ENCODE measurements around the gene EFCAB8.
"Not testable (repeated sequence)": the region's sequence is repeated elsewhere in the genome, so short reads cannot be mapped to it uniquely, and the experiment has no call there.

Gene EFCAB8

GRCh38 chr20:32972181-32973076 is 113.7 kb downstream of the EFCAB8 start:
- Histone ChIP-seq H3K4me1 (ENCODE audit: insufficient read depth, low read length) (peaks cover 88% of the 10 kb centered on the region), H3K36me3 (ENCODE audit: insufficient read depth, low read length) (no peaks in the 10 kb centered on the region), H4K20me1 (ENCODE audit: insufficient read depth, low read length) (no peaks in the 10 kb centered on the region), H2AFZ (ENCODE audit: low read depth, low read length) (peak overlapping the region; percentile 64), H3K27ac (ENCODE audit: low read length) (peak overlapping the region; percentile 83), H3K9ac (ENCODE audit: low read depth, low read length) (peak overlapping the region; percentile 49), H3K4me3 (ENCODE audit: low read depth in 1 of 2, low read length in 2 of 2) (peak overlapping the region in 1 of 2 experiments; percentile 17; a peak in 2 of 4 replicates), H3K79me2 (ENCODE audit: insufficient read depth, low read length) (no peaks in the 10 kb centered on the region), H3K27me3 (ENCODE audit: insufficient read depth, low read length, poor library complexity) (no peaks in the 10 kb centered on the region), H3K9me3 (ENCODE audit: insufficient read depth, low read length, severe bottlenecking) (peaks cover 12% of the 10 kb centered on the region), H3K4me2 (ENCODE audit: insufficient read depth, low read length) (peak overlapping the region; percentile 49)
- peak; percentile 96 for DNase-seq
- peak; percentile 83 for ATAC-seq (ENCODE audit: insufficient read depth, low read depth)
- no peak for TF ChIP-seq EZH2 (IDR thresholded peaks at IDR 0.05; ENCODE audit: borderline replicate concordance, low read depth, low read length, severe bottlenecking)
- TF ChIP-seq, protein P1, sequence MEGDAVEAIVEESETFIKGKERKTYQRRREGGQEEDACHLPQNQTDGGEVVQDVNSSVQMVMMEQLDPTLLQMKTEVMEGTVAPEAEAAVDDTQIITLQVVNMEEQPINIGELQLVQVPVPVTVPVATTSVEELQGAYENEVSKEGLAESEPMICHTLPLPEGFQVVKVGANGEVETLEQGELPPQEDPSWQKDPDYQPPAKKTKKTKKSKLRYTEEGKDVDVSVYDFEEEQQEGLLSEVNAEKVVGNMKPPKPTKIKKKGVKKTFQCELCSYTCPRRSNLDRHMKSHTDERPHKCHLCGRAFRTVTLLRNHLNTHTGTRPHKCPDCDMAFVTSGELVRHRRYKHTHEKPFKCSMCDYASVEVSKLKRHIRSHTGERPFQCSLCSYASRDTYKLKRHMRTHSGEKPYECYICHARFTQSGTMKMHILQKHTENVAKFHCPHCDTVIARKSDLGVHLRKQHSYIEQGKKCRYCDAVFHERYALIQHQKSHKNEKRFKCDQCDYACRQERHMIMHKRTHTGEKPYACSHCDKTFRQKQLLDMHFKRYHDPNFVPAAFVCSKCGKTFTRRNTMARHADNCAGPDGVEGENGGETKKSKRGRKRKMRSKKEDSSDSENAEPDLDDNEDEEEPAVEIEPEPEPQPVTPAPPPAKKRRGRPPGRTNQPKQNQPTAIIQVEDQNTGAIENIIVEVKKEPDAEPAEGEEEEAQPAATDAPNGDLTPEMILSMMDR (IDR thresholded peaks at IDR 0.05; ENCODE audit: borderline replicate concordance, extremely low read depth, low read length, poor library complexity, severe bottlenecking) = no peak

GRCh38 chr20:32973077-32973717 is 114.5 kb downstream of the EFCAB8 start:
- Histone ChIP-seq H3K9me3 (ENCODE audit: insufficient read depth, low read length, severe bottlenecking) (peaks cover 12% of the 10 kb centered on the region), H3K9ac (ENCODE audit: low read depth, low read length) (peak overlapping the region; percentile 49; the same call in 1 of the 2 replicates), H3K27me3 (ENCODE audit: insufficient read depth, low read length, poor library complexity) (no peaks in the 10 kb centered on the region), H2AFZ (ENCODE audit: low read depth, low read length) (no peak overlapping the region), H3K4me3 (ENCODE audit: low read depth in 1 of 2, low read length in 2 of 2) (no peak overlapping the region), H3K4me1 (ENCODE audit: insufficient read depth, low read length) (peaks cover 85% of the 10 kb centered on the region), H3K36me3 (ENCODE audit: insufficient read depth, low read length) (no peaks in the 10 kb centered on the region), H3K79me2 (ENCODE audit: insufficient read depth, low read length) (no peaks in the 10 kb centered on the region), H3K4me2 (ENCODE audit: insufficient read depth, low read length) (no peak overlapping the region), H3K27ac (ENCODE audit: low read length) (peak overlapping the region; percentile 83), H4K20me1 (ENCODE audit: insufficient read depth, low read length) (no peaks in the 10 kb centered on the region)
- TF ChIP-seq EZH2 (IDR thresholded peaks at IDR 0.05; ENCODE audit: borderline replicate concordance, low read depth, low read length, severe bottlenecking) = no peak
- TF ChIP-seq, protein P1 (IDR thresholded peaks at IDR 0.05; ENCODE audit: borderline replicate concordance, extremely low read depth, low read length, poor library complexity, severe bottlenecking) = no peak
- ATAC-seq (ENCODE audit: insufficient read depth, low read depth) (no peak), DNase-seq (peak; percentile 2)

DNA sequence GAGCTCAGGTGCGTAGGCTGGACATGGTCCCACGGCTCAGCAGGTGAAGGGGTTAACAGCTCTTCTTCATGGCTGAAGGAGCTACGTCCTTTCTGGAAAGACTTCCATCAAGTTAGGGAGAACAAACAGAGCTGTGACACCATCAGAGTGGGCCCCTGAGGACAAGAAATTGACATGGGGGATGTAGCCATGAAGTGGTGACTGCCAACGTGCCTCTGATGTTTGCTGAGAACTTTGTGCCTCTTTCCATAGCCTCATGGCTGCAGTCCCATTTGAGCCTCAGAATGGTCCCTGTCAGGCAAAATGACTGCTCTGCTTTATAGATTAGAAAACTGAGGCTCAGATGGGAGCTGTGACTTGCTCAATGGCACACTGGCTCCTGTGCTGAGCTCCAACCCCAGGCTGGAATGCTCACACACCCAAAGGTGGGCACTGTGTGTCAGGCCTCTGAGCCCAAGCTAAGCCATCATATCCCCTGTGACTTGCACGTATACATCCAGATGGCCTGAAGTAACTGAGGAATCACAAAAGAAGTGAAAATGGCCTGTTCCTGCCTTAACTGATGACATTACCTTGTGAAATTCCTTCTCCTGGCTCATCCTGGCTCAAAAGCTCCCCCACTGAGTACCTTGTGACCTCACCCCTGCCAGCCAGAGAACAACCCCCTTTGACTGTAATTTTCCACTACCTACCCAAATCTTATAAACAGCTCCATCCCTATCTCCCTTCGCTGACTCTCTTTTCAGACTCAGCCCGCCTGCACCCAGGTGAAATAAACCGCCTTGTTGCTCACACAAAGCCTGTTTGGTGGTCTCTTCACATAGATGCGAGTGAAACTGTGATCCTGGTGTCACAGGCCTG is 115.7 kb downstream of the EFCAB8 start:
- H3K36me3 ChIP-seq (ENCODE audit: insufficient read depth, low read length); H4K20me1 ChIP-seq (ENCODE audit: insufficient read depth, low read length); H3K27me3 ChIP-seq (ENCODE audit: insufficient read depth, low read length, poor library complexity); H3K4me3 ChIP-seq (ENCODE audit: low read depth in 1 of 2, low read length in 2 of 2); H3K79me2 ChIP-seq (ENCODE audit: insufficient read depth, low read length); H3K9ac ChIP-seq (ENCODE audit: low read depth, low read length); H3K4me2 ChIP-seq (ENCODE audit: insufficient read depth, low read length); H2AFZ ChIP-seq (ENCODE audit: low read depth, low read length); ATAC-seq (ENCODE audit: insufficient read depth, low read depth): not testable (repeated sequence)
- peak overlapping the region; percentile 83 for H3K27ac ChIP-seq (ENCODE audit: low read length)
- peaks cover 12% of the 10 kb centered on the region for H3K9me3 ChIP-seq (ENCODE audit: insufficient read depth, low read length, severe bottlenecking)
- peaks cover 75% of the 10 kb centered on the region for H3K4me1 ChIP-seq (ENCODE audit: insufficient read depth, low read length)
- DNase-seq = peak; percentile 7

DNA sequence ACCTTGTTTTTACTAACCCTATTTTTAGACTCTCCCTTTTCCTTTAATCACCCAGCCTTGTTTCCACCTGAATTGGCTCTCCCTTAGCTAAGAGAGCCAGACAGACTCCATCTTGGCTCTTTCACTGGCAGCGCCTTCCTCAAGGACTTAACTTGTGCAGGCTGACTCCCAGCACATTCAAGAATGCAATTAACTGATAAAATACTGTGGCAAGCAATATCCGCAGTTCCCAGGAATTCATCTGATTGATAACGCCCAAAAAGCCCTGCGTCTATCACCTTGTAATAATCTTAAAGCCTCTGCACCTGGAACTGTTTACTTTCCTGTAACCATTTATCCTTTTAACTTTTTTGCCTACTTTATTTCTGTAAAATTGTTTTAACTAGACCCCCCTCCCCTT is 116.4 kb downstream of the EFCAB8 start:
- H3K79me2 ChIP-seq (ENCODE audit: insufficient read depth, low read length); H3K36me3 ChIP-seq (ENCODE audit: insufficient read depth, low read length); H3K4me2 ChIP-seq (ENCODE audit: insufficient read depth, low read length); H4K20me1 ChIP-seq (ENCODE audit: insufficient read depth, low read length); H3K27me3 ChIP-seq (ENCODE audit: insufficient read depth, low read length, poor library complexity); H2AFZ ChIP-seq (ENCODE audit: low read depth, low read length); ATAC-seq (ENCODE audit: insufficient read depth, low read depth); H3K9ac ChIP-seq (ENCODE audit: low read depth, low read length); H3K4me3 ChIP-seq (ENCODE audit: low read depth in 1 of 2, low read length in 2 of 2): not testable (repeated sequence)
- peaks cover 12% of the 10 kb centered on the region for H3K9me3 ChIP-seq (ENCODE audit: insufficient read depth, low read length, severe bottlenecking)
- peaks cover 68% of the 10 kb centered on the region for H3K4me1 ChIP-seq (ENCODE audit: insufficient read depth, low read length)
- peak; percentile 3 for DNase-seq
- peak overlapping the region; percentile 16; the same call in 1 of the 2 replicates for H3K27ac ChIP-seq (ENCODE audit: low read length)

All from DND-41 (cell line).